Stimulated activated CD4-positive, alpha-beta T cell treated with anti-CD3 and anti-CD28 coated beads, Interleukin-1b, Interleukin-23, amount 100 ng/mL, for 4 hours (primary cell): ENCODE data around the gene CBLC.

ENCODE experiments used
- DNase-seq, 2 donors: peaks; one replicate each; pipeline ENCODE4 v3.0.0-alpha.2; 2020; ENCODE audit warnings: low read depth in 2 of 2

CBLC gene

DNA sequence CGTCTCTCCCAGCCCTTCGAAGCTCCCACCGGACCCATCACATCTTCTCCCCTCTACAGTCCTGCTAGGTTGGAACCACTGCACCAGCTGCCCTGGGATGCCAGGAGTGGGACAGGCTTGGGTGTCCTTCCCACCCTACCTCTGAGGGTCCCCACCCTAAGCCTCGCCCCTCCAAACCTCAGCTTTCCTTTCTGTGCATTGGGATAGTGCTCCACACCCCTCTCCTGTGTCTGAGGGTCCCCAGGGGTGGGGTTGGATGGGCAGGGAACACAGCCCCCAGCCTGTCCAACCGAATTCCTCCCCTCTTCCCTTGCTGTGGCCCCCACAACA, 31.1 kb upstream of the CBLC start:
- DNase-seq = no peak

GRCh38 chr19:44746946-44747738, 30.5 kb upstream of the CBLC start:
- peak; percentile 91 to 95 for DNase-seq

DNA sequence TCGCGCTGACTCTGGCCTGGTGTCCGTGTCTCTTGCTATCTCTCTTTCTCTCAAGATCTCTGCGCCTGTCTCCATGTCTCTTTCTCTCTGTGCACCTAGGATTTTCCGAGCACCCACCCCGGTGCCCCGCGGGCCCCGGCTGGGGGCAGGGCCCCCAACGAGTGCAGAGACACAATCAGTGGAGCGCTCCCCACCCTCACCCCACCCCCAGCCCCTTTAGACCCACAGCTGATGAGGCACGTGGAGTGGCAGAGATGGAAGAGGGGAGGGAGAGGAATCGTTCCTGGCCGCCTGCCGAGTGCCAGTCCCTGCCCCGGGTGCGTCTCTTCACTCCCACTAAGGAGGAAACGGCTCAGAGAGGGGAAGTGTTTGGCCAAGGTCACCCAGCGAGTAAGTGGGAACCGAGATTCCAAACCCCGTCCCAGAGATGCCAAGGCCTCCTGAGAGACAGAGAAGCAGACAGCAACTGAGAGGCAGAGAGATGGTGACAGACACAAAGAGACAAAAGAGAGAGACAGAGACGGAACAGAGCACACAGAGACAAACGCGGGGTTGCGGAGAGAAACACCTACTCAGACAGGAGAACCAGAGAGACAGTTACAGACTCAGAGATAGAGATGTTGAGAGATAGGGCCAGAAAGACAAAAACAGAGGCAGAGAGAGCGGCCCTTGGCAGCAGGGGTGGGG, 29.8 kb upstream of the CBLC start:
- peak; percentile 14 to 33 for DNase-seq

- peak; percentile 47 to 58 for DNase-seq
Observed at GRCh38 chr19:44748426-44749254, 29.1 kb upstream of the CBLC start, which contains the start of gene BCL3. TSS of gene BCL3 (plus strand) at chr19:44748708. CDS start at chr19:44748791, 83 bp downstream.

DNA sequence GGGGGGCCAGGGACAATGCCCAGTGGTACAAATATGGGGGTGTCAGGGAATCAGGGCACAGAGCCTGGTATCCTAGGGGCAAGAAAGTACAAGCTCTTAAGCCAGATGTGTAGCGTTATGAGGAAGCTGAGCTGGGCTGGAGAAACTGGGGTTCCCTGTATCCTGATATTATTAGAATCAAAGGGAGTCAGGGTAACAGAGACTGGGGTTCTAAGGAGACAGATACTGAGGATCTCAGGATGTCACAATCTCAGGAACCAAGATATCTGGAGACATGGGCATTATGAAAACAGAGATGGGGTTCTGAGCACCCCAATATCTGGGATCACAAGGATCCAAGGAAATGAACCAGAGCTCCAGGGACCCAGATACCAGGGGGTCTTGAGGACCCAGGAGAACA, 28.4 kb upstream of the CBLC start:
- no peak for DNase-seq

DNA sequence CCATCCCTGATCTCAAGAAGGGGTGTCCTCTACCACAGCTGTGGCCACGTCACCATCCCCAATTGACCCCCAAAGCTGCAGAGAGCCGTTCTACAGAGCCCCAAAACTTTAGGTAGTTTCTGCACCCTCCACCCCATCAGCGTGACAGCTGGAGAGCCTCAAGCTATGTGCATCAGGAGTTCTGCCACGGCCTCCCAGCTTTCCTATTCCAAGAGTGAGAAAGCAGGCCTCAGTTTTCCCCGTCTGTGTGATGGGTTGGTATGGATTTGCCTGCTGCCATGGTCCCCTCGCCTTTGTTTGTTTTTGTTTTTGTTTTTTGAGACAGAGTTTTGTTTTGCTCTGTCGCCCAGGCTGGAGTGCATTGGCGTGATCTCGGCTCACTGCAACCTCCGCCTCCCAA, 27.7 kb upstream of the CBLC start:
- DNase-seq = no peak

GRCh38 chr19:44752123-44752815, 25.4 kb upstream of the CBLC start:
- DNase-seq = no peak

GRCh38 chr19:44752816-44753625, 24.7 kb upstream of the CBLC start:
- peak; percentile 80 to 90 for DNase-seq

DNA sequence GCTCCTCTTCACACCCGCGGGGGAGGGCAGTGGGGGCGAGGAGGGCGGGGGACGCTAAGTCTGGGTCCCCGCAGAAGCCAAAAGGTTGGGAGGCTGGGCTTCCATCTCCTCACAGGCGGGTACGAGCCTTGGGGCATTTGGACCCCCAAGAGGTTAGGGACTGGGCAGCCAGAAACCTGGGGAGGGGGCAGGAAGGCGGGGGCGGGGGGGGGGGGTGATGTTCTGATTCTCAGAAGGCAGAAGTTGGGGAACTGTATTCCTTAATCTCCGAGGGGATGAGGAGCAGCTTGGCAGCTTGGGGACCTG, 24.1 kb upstream of the CBLC start:
- no peak for DNase-seq

DNA sequence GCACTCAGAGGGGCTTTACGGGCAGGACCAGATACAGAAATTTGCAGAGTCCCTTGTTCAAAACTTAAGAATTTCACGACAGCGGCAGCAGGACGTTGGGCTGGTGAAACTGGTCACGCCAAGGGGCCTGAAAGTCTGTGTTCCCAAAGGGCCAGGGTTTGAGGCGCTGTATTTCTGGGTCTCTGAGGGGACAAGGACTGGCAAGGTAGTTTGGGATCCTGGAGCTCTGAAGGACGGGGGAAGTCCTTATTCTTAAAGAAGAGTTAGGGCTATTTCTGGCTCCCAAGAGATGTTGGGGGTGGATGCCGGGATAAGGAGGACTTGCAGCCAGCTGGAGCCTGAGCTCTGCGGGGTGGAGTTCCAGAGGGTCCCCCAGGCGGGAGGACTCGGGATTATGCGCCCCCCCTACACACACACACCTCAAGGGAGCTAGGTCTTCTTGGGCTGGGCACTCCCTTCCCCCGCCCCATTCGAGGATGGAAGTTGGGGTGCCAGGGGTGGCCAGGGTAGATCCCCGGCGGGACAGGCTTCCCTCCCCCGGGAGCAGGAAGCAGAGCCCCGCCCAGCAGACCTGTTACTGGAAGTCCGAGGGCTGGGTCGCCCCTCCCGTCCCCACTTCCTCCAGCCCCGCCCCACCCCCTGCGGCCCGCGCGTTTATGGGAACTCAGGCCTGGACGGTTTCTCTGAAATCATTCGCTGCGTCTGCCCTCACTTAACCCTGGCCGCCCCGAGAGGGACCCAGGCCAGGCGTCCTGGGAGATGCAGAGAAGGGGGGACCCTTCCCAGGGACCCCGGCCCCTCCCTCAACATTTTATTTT, 23.5 kb upstream of the CBLC start:
- peak; percentile 64 to 77 for DNase-seq

GRCh38 chr19:44754750-44755080, 23.0 kb upstream of the CBLC start:
- DNase-seq = no peak

- DNase-seq = no peak
Observed at GRCh38 chr19:44755219-44755618, 22.5 kb upstream of the CBLC start.

- DNase-seq = no peak
Observed at GRCh38 chr19:44756089-44756562, 21.6 kb upstream of the CBLC start.

DNA sequence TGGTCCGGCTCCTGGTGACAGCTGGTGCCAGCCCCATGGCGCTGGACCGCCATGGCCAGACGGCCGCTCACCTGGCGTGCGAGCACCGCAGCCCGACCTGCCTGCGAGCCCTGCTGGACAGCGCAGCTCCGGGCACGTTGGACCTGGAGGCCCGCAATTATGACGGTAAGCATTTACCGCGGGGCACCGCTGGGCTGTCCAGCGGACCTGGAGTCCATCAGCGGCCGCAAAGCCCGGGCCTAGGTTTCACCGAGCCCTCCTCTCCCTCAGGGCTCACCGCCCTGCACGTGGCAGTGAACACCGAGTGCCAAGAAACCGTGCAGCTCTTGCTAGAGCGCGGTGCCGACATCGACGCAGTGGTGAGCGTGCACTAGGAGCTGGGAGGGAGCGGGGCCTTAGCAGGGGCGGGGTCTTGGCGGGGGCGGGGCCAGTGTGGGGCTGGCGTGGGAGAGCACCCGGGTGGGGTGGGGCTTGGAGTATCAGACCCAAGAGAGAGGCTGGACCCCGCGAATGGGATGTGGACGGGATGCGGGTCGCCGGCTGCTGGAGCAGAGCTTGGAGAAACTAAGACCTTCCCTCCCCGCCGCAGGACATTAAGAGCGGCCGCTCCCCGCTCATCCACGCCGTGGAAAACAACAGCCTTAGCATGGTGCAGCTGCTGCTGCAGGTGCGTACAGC, 20.5 kb upstream of the CBLC start:
- DNase-seq = no peak

- DNase-seq = no peak
Observed at GRCh38 chr19:44757735-44758505, 19.8 kb upstream of the CBLC start.

DNA sequence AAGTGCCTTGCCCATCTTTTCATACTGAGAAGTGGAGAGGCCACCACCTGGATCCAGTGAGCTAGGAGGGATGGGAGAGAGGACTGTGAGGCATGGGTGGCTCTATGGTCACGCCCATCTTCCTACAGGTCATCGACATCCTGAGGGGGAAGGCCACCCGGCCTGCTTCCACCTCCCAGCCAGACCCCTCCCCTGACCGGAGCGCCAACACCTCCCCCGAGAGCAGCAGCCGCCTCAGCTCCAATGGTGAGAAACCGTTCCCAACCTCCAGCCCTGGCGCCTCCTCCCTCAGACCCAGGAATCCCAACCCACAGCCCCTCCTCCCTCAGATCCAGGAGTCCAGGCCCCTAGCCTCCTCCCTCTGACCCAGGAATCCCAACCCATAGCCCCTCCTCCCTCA, 19.1 kb upstream of the CBLC start:
- no peak for DNase-seq

DNA sequence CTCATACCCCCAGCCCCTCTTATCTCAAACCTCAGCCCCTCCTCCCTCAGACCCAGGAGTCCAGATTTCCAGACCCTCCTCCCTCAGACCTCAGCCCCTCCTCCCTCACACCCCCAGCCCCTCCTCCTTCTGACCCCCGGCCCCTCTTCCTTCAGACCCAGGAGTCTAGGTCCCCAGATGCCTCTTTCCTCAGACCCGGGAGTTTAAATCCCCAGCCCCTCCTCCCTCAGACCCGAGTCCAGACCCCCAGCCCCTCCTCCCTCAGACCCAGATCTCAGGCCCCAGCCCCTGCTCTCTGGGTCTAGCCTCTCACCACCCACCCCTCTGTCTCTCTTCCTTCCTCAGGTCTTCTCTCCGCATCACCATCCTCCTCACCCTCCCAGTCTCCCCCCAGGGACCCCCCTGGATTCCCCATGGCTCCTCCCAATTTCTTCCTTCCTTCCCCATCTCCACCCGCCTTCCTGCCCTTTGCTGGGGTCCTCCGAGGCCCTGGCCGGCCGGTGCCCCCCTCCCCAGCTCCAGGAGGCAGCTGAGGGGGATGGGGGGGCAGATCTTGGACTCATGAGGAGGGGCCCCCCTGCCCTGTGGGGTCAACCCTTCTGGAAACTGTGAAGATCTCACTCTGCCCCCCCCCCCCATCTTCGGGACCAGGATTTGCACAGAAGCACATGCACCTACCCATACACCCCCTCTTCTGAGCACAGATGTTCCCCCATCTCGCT, 18.4 kb upstream of the CBLC start:
- DNase-seq = no peak

DNA sequence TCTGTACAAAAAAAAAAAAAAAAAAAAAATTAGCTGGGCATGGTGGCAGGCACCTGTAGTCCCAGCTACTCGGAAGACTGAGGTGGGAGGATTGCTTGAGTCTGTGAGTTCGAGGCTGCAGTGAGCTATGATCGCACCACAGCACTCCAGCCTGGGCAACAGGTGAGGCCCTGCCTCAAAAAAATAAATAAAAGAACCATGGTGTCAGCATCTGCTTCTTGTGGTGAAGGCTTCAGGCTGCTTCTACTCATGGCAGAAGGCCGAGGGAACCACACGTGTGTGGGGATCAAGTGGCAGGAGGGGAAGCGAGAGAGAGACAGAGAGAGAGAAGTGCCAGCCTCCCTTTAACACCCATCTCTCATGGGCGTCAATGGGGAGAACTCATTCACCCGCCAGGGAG, 15.7 kb upstream of the CBLC start:
- DNase-seq = no peak
